ENCODE measurements around the gene PCDHGB6. TPM values are rescaled to one million over a fixed set of nuclear protein-coding genes. Genes with fewer than 3 reads are reported as not detected.
A peak's percentile ranks its signal among the peaks of the same experiment; 100 is the strongest.
"Not testable (repeated sequence)": the region's sequence is repeated elsewhere in the genome, so short reads cannot be mapped to it uniquely, and the experiment has no call there.

The PCDHGB6 gene
- total RNA-seq, 6 experiments from 2014 or later = 0.79 to 1.4 (median 1.1) TPM

DNA sequence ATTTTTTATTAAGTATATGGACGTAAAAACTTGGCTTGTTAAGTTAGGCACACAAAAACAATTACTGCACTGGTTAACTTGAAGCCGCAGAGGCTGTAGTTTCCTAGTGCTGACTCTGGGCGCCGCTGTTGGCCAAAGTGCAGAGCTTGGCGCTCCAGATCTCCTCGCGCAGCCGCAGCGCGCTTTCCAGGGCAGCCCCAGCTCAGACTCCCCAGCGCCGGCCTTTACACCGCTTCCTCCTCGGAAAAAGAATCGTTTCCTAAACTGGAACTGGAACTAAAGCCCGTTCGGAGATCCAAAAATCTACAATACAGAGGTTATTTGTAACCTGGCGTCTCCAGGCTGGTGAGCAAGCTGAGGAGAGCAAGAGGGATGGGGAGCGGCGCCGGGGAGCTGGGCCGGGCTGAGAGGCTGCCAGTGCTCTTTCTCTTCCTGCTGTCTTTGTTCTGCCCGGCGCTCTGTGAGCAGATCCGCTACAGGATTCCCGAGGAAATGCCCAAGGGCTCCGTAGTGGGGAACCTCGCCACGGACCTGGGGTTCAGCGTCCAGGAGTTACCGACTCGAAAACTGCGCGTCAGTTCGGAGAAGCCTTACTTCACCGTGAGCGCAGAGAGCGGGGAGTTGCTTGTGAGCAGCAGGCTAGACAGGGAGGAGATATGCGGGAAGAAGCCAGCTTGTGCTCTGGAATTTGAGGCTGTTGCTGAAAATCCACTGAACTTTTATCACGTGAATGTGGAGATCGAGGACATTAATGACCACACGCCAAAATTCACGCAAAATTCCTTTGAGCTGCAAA, 9.9 kb upstream of the PCDHGB6 start, which contains the start of gene PCDHGB5:
Gene PCDHGB5 (plus strand): TSS at position 192 of the 796 bp plus-strand sequence. CDS start 181 bp downstream, at position 373.
- H3K27ac Mint-ChIP-seq = peak within 1 kb of the TSS; percentile 60; the same call in 1 of the 2 replicates
- H3K9me3 Mint-ChIP-seq = peaks cover 63% of the 10 kb centered on the region
- TF ChIP-seq CTCF (IDR thresholded peaks at IDR 0.05) = peak; percentile 67
- H3K36me3 Mint-ChIP-seq (ENCODE audit: low read depth) = peaks cover 53% of the 10 kb centered on the region
- peak within 1 kb of the TSS; percentile 66 for H3K4me3 Mint-ChIP-seq
- not testable (repeated sequence) for H3K4me1 Mint-ChIP-seq (ENCODE audit: low read depth); H3K27me3 Mint-ChIP-seq (ENCODE audit: insufficient read depth)
- DNase-seq = peak; percentile 37

DNA sequence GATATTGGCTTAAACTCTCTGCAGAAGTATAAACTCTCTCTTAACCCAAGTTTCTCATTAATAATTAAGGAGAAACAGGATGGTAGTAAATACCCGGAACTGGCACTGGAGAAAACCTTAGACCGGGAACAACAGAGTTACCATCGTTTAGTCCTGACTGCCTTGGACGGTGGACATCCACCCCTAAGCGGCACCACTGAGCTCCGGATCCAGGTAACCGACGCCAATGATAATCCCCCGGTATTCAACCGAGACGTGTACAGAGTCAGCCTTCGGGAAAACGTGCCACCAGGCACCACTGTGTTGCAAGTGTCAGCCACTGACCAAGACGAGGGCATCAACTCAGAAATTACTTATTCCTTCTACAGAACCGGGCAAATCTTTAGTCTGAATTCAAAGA, 9.2 kb upstream of the PCDHGB6 start:
- no peak for DNase-seq
- Mint-ChIP-seq H3K27me3 (ENCODE audit: insufficient read depth) (peaks cover 3% of the 10 kb centered on the region), H3K9me3 (peaks cover 65% of the 10 kb centered on the region), H3K4me3 (no peak overlapping the region), H3K36me3 (ENCODE audit: low read depth) (peaks cover 55% of the 10 kb centered on the region), H3K4me1 (ENCODE audit: low read depth) (peaks cover 8% of the 10 kb centered on the region), H3K27ac (no peak overlapping the region)
- TF ChIP-seq CTCF (IDR thresholded peaks at IDR 0.05) = no peak

DNA sequence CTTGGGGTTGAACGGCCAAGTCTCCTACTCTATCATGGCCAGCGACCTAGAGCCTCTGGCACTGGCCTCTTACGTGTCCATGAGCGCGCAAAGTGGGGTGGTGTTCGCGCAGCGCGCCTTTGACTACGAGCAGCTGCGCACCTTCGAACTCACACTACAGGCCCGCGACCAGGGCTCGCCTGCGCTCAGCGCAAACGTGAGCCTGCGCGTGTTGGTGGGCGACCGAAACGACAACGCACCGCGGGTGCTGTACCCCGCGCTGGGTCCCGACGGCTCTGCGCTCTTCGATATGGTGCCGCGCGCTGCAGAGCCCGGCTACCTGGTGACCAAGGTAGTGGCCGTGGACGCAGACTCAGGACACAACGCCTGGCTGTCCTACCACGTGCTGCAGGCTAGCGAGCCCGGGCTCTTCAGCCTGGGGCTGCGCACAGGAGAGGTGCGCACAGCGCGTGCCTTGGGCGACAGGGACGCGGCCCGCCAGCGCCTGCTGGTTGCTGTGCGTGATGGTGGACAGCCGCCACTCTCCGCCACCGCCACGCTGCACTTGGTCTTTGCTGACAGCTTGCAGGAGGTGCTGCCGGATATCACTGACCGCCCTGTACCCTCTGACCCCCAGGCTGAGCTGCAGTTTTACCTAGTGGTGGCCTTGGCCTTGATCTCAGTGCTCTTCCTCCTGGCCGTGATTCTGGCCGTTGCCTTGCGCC, 8.1 kb upstream of the PCDHGB6 start:
- no peak for DNase-seq
- Mint-ChIP-seq H3K9me3 (peaks cover 66% of the 10 kb centered on the region), H3K4me3 (peak overlapping the region; percentile 65; the same call in 1 of the 2 replicates), H3K27me3 (ENCODE audit: insufficient read depth) (peaks cover 3% of the 10 kb centered on the region), H3K4me1 (ENCODE audit: low read depth) (peaks cover 8% of the 10 kb centered on the region), H3K36me3 (ENCODE audit: low read depth) (peaks cover 55% of the 10 kb centered on the region), H3K27ac (no peak overlapping the region)
- TF ChIP-seq CTCF (IDR thresholded peaks at IDR 0.05) = no peak

- Mint-ChIP-seq H3K4me3 (0 out of 2 replicates have a peak within 1 kb of the TSS, but pooled peaks have one; percentile 37), H3K9me3 (peaks cover 65% of the 10 kb centered on the region), H3K36me3 (ENCODE audit: low read depth) (peaks cover 69% of the 10 kb centered on the region), H3K27ac (no peak within 1 kb of the TSS), H3K27me3 (ENCODE audit: insufficient read depth) (peaks cover 3% of the 10 kb centered on the region), H3K4me1 (ENCODE audit: low read depth) (peaks cover 8% of the 10 kb centered on the region)
- DNase-seq = no peak
- 0 out of 2 replicates have a peak, but pooled peaks have one; percentile 45 for TF ChIP-seq CTCF (IDR thresholded peaks at IDR 0.05)
Observed at GRCh38 chr5:141402553-141403243, 5.1 kb upstream of the PCDHGB6 start, which contains the start of gene PCDHGA9. Gene PCDHGA9, plus strand, starts transcription at chr5:141402778. Its CDS starts 175 bp downstream, at chr5:141402953.

DNA sequence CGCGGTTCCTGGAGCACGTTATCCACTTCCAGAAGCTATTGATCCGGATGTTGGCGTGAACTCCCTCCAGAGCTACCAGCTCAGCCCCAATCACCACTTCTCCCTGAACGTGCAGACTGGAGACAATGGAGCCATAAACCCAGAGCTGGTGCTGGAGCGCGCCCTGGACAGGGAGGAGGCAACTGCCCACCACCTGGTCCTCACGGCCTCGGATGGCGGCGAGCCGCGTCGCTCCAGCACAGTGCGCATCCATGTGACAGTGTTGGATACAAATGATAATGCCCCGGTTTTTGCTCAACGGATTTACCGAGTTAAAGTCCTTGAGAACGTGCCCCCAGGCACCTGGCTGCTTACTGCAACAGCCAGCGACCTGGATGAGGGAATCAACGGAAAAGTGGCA, 4.4 kb upstream of the PCDHGB6 start:
- TF ChIP-seq CTCF (IDR thresholded peaks at IDR 0.05) = no peak
- H3K4me1 Mint-ChIP-seq (ENCODE audit: low read depth) = peaks cover 8% of the 10 kb centered on the region
- H3K27me3 Mint-ChIP-seq (ENCODE audit: insufficient read depth) = peaks cover 3% of the 10 kb centered on the region
- H3K9me3 Mint-ChIP-seq = peaks cover 71% of the 10 kb centered on the region
- no peak overlapping the region for H3K4me3 Mint-ChIP-seq
- H3K36me3 Mint-ChIP-seq (ENCODE audit: low read depth) = peaks cover 72% of the 10 kb centered on the region
- no peak for DNase-seq
- no peak overlapping the region for H3K27ac Mint-ChIP-seq
